GM21619 (cell line): ENCODE results near the gene PTPN11.
"Not testable (repeated sequence)": the region's sequence is repeated elsewhere in the genome, so short reads cannot be mapped to it uniquely, and the experiment has no call there.

Source experiments
- ATAC-seq: cut with Tn5 transposase; IDR thresholded peaks from one replicate; pipeline ENCODE4 v1.9.1; 2021; ENCODE audit not compliant: unreplicated experiment

PTPN11 gene

GRCh38 chr12:112447106-112447505 is 28.4 kb downstream of the PTPN11 start:
- ATAC-seq: no peak

DNA sequence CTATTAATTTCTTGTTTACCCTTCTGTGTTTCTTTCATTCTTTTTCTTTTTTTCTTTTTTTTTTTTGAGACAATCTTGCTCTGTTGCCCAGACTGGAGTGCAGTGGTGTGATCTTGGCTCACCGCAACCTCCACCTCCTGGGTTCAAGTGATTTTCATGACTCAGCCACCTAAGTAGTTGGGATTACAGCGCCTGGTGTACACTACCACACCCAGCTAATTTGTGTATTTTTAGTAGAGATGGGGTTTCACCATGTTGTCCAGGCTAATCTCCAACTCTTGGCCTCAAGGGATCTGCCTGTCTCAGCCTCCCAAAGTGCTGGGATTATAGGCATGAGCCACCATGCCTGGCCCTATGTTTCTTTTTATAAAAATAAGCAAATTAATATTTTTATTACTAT is 29.4 kb downstream of the PTPN11 start:
- not testable (repeated sequence) for ATAC-seq

DNA sequence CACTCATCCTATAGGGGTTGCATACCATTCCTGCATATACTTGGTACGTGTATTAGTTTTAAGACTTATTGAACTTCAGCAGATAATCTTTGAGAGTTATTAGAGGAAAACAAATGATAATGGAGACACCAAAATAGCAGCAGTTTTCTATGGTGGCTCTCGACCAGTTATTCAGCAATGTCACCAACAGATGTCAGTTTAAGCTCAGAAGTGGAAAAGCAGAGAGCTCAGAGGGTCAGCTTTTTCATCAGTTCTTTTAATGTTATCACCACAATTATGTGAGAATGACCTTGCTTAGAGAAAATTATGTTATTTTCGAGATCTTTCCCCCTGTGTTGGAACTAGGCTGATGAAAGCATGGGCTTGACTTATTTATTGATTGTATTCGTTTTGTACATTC is 32.0 kb downstream of the PTPN11 start:
- ATAC-seq: no peak

DNA sequence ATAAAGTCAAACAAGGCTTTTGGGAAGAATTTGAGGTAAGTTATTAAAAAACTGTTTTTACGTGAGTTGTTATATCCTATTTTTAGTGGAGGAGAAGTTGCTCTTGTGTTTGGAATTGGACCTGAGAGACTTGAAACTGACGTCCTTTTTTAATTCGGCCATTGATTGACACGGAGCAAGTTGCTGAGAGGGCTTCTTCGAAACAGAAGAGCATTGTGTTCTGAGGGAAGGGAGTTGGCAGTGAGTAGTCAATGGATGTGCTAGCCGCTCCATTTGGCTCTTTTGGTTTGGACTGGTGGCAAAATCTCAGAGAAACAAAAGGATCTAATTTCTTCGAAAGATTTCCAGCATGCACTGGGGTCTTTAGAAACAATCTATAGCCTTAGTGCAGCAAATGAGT is 37.3 kb downstream of the PTPN11 start:
- no peak for ATAC-seq

DNA sequence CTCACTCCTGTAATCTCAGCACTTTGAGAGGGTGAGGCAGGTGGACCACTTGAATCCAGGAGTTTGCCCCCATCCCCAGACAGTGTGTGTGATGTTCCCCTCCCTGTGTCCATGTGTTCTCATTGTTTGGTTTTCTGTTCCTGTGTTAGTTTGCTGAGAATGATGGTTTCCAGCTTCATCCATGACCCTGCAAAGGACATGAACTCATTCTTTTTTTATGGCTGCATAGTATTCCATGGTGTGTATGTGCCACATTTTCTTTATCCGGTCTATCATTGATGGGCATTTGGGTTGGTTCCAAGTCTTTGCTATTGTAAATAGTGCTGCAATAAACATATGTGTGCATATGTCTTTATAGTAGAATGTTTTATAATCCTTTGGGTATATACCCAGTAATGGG is 38.4 kb downstream of the PTPN11 start:
- ATAC-seq: not testable (repeated sequence)

GRCh38 chr12:112458330-112458729 is 39.6 kb downstream of the PTPN11 start:
- ATAC-seq: no peak

GRCh38 chr12:112458751-112459150 is 40.0 kb downstream of the PTPN11 start:
- ATAC-seq: no peak

- ATAC-seq: no peak
These were observed 44.7 kb downstream of the PTPN11 start for GRCh38 chr12:112463478-112463877.

DNA sequence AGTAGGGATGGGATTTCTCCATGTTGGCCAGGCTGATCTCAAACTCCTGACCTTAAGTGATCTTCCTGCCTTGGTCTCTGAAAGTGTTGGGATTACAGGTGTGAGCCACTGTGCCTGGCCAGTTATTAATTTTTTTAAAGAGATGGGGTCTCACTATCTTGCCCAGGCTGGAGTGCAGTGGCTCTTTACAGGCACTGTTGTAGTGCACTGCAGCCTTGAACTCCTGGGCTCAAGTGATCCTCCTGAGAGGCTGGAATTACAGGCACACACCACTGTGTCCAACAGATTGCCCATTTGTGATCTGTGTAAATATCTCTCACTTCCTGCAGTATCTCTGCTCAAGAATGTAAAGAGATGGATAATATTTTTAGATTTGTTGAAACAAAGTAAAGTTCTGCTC is 45.9 kb downstream of the PTPN11 start:
- no peak for ATAC-seq

- no peak for ATAC-seq
These were observed 47.3 kb downstream of the PTPN11 start for GRCh38 chr12:112466011-112466422.

DNA sequence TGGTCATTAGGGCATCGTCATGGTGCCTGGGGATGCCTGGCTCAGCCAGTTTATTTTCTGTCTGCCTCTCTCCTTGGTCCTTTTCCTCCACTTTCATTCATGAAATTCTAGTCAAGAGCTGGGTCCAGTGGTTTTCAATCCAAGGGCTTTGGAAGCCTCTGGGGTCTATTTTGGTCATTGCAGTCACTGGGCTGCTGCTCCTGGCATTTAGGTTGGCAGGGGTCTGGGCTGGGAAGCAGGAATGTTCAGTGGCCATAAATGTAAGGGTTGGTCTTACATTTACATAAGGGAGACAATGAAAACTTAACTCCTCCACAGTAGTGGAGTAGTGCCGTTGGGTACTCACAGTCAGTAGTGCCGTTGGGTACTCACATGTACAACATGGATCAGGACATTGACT is 48.1 kb downstream of the PTPN11 start:
- ATAC-seq: no peak

DNA sequence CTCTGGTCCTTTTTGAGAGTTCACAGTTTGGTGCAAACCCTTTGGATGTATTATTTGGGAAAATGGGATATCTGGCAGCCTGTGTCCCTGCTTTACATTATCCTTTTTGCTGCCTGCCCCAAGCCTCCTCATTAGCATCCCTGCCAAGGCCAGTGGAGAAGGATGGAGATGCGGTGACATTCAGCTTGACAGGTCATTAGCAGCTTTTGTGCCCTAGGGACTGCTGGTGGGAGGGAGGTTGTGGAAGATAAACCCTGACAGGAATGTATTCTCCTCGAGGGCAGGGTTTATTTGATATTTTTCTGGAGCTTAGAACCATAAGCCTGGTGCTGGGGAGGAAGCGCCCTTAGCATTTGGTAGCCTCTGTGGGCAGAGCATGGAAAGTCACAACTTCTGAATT is 49.3 kb downstream of the PTPN11 start:
- no peak for ATAC-seq

GRCh38 chr12:112473056-112473455 is 54.3 kb downstream of the PTPN11 start:
- ATAC-seq: no peak

GRCh38 chr12:112479413-112479812 is 60.7 kb downstream of the PTPN11 start:
- ATAC-seq: no peak

GRCh38 chr12:112480931-112481330 is 62.2 kb downstream of the PTPN11 start:
- ATAC-seq: no peak

- no peak for ATAC-seq
These were observed 64.0 kb downstream of the PTPN11 start for GRCh38 chr12:112482733-112483132.

- ATAC-seq: no peak
These were observed 67.6 kb downstream of the PTPN11 start for GRCh38 chr12:112486361-112486760.

GRCh38 chr12:112488257-112488876 is 69.6 kb downstream of the PTPN11 start:
- no peak for ATAC-seq

GRCh38 chr12:112489456-112489855 is 70.7 kb downstream of the PTPN11 start:
- ATAC-seq: no peak

DNA sequence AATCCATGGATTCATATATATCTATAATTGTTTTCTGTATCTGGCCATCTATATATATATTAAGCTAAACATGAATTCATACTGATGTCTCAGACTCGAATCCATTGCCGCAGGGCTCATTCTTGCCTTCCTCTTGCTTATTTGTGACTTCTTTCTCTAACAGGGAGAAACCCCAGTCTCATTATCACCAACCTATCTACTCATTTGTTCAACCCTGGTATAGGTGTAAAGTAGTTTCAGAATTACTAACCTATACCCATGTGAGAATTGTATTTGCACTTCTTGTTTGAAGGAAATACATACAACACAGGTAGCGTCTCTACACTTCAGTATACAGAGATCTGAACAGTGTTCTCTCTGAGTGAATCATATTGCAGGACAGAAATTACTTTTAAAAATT is 77.7 kb downstream of the PTPN11 start:
- peak; percentile 91 for ATAC-seq

DNA sequence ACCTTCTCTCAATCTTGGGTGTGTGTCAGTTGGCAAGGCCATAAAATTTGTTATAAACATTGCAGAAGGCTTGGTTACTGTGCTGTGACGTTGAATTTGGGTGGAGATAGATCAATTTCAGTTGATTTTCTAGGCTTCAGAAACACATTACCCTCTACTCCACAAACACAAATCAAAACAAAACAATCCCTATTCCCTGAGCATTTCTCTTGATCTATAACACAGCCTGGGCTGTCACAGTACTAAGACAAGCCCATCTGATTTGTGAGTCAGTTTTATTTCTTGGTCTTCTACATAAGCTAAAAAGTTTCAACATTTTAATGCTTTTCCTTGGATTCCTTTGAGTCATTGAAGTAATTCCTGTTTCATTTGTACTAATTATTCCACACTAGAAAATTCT is 79.8 kb downstream of the PTPN11 start:
- no peak for ATAC-seq

GRCh38 chr12:112503512-112503911 is 84.8 kb downstream of the PTPN11 start:
- no peak for ATAC-seq

DNA sequence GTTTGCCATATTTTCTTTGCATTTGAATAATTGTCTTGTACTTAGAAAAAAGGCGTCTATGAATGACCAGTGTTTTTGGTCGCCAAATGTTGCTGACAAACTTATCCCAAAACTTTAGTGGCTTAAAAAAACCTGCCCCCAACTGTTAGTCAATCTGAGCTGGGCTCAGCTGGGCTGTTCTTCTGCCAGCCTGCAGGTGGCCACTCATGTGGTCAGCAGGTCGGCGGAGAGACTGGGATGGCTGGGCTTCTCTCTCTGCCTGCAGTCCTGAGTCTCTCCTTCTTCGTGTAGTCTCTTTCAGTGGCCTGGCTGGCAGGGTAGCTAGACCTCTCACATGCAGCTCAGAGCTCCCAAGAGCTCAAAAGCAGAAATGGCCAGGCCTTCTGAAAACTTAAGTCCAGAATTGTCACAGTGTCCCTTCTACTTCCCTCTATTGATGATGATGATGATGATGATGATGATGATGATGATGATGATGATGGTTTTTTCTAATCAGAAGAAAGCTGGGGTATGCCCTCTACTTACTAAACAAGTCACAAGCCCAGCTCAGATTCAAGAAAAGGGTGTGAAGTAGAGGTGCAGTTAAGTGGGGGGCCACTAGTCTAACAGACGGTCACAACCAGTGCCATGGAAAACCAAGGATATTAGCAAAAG is 87.9 kb downstream of the PTPN11 start:
- no peak for ATAC-seq
